HT1080 (cell line): ENCODE data around the gene ENOX1. TPM values are rescaled to one million over a fixed set of nuclear protein-coding genes. Genes with fewer than 3 reads are reported as not detected.
A peak's percentile ranks its signal among the peaks of the same experiment; 100 is the strongest.

Experiments
- DNase-seq: peaks from one replicate; pipeline ENCODE4 v3.0.0-alpha.2; 2015; ENCODE audit warnings: low read depth
- total RNA-seq: library from RNA; depleted of rRNA; stranded (reverse); fragments of >200 nt; shearing (Covaris generic); gene quantifications from 2 replicates; pipeline ENCODE4 v1.2.3, GENCODE V29; 2014

Gene ENOX1
- total RNA-seq, 1 experiment from 2014 or later, result 3.2 TPM

DNA sequence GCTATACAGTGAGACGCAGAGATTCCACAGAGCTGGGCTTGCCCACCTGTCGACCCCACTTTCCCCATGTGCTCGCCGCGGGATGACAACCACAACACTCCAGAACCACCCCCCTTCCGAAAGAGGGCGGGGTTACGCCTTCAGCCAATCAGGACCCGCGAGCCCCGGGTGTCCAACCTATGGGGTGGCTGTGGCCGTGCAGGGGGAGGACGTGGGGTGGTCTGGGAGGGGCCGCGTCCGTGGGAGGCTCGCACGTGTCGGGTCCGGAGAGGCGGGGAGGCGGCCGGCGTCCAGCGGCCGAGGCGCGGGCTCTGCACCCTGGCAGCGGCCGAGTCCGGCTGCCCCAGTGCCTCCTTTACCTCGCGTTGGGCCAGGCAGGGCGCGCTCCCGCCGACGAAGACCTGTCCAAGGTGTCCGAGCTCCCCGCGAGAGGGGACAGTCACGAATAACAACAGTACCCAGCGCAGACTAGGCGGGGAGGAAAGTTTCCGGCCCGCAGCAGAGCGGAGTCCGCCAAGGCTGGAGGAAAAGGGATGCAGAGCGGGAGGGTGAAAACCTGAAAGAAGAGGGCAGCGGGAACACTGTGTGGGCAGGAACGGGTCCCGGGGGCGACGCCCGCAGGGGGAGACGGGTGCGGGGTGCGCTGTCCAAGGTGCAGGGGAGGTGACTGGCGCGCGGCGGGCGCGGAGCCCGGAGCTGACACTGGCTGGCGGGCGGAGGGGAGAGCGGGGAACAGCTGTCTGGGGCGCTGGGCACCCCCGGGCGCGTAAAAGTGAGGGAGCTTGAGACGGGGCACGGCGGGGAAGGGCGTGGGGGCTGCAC, 911 bp downstream of the ENOX1 start:
- DNase-seq, result peak; percentile 60

DNA sequence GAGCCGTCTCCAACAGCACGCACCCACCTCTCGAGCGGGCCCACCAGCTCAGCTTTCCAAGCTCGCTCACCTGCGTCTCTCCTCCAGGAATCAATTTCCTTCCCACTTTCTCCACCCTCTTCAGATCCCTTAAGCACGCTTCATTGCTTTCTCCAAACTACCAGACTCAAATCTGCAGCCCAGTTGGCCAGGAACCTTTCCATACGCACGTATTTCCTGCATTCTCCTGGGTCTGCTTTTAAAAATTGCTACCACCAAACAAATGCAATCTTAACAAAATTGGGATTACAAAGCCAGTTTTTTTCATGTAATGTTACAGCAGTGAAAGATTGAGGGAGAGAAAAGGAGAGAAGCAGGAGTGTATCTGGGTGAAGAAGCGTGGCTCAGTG, 1.5 kb downstream of the ENOX1 start:
- no peak for DNase-seq

DNA sequence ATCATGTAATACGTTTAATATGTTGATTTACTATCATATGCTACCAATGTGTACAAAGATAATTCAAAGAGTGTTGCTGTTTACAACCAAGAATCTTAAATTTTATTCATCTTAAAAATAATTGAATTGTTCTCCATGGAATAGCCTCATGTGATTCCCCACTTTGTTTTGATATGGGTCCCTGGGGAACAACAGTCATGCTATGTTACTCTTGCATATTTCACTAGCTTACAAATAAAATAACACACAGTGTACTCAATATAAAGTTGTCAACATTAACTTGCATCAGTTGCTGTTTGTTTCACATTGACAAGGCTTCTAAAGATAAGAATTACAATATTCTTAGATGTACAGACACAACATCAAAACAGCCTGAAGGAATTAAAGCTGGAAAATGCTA, 2.3 kb downstream of the ENOX1 start:
- no peak for DNase-seq

DNA sequence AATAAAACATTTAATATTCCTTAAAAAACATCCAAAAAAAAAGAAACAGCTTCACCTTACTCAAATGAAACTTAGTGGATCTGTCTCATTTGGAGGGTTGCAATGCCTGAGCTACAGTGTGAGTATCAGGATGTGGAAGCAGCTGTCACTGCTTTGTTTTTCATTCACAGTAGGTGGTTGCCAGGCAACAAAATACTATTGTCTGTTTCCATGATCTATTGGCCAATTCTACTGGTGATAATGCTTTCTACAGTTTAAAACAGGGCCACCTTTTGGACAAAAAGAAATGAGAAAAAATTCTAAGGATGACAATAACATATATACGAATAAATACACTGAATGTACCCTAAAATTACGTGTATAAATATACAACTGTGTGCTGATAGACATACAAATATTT, 3.0 kb downstream of the ENOX1 start:
- peak; percentile 76 for DNase-seq

DNA sequence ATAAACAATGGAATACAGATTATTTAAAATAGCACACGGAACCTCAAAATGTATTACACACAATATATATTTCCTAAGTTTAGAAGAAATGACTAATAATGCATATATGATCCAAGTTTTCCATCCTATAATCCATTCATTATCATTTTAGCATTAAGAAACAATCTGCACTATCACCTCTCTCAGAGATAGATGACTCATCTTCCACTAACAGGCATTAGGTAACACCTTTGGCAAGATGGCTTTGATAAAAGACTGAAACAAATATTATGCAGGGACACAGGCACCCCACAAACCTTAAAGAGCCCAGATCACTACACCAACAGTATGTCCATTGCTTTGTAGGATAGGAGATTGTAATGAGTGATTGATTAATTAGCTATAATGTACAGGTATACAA, 4.1 kb downstream of the ENOX1 start:
- no peak for DNase-seq

DNA sequence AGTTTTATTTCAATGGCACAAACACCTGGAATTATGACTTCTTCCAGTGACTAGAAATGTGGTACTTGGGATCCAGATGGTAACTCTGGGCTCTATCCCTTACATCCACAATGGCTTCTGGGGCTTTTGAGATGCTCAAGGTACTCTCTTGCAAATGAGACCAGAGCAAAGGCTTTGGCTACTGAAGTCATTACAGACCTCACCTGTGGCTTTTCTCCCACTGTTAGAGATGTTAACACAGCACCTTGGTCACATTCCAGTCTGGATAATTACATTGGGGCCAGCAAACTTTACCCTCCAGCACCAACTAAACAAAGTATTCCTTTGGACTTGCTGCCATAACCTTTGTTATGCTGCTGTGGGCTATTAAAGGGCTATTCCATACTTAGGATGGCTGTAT, 6.1 kb downstream of the ENOX1 start:
- no peak for DNase-seq

DNA sequence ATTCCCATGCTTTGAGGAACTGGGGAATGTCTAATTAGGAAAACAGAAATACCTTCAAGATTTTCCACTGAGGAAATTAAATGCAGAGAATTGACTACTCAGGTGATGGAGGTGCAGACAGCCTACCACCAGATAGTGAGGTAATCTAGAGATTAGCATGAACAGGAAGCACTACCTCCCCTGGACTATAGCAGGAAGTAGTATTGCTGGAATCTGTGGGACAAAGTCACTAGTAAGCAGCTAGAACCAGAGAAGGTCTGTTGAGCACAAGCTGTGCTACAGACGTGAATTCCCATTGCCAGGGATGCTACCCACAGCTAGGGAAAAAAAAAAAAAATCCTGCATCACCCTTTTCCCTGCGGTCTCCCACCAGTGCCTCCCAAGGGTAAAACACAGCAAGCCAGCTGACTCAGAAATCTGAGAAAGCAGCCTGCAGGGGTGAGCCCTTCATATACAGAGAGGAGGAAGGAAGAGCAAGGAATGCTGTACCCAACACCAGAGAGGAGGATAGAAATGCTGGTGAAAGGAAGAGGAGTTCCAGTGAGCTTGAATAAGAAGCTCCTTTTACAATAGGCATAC, 10.2 kb downstream of the ENOX1 start:
- peak; percentile 57 for DNase-seq

DNA sequence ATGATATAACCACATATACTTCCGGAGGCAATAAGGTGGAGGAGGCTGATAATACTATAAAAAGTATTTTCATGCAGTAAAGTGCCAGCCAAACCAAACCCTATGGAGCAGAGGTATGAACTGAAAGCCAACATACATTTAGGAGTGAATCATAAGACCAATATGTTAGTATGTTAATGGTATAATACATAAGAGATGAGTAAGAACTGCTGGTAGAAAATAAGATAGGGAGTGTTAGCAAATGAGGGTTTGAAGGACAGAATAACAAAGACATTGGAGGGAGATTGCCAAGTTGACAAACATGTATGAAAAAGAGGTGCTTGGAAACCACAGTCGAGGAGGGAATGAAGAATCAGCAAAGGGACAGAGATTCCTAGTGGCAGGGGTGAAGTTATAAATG, 10.8 kb downstream of the ENOX1 start:
- DNase-seq, result no peak

DNA sequence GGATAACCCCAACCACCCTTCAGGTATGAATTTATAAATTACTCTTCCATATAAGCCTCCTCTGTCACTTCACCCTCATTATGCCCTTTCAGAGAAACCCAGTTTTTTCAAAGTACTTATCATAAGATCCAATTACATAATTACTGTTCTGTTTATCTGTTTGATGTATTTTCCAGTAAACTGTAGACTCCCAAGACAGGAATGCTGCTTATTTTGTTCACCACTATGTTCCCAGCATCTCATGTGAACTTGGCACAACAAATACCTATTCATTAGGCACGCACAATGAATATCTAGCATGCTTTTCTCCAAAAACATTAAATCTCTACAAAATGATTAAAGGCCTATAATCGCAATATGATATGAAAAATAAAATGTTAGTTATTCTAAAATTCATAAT, 13.2 kb downstream of the ENOX1 start:
- no peak for DNase-seq

DNA sequence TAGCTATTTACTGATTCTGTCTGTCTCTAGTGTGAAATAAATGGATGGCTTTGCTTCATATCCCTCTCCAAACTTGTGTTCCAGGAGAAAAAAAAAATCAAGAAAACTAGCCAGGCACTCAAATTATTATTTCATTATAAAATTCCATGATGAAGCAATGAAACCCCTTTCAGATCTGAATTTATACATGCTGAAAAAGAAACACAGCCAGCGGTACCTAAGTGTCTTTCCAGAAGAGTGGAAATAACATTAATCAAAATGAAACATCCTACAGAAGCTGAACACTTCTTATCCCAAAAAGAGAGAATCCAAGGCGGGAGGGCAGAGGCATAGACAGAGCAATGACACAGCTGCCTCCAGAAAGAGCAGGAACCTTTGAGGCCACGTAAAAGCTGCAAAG, 15.9 kb downstream of the ENOX1 start:
- DNase-seq, result no peak

DNA sequence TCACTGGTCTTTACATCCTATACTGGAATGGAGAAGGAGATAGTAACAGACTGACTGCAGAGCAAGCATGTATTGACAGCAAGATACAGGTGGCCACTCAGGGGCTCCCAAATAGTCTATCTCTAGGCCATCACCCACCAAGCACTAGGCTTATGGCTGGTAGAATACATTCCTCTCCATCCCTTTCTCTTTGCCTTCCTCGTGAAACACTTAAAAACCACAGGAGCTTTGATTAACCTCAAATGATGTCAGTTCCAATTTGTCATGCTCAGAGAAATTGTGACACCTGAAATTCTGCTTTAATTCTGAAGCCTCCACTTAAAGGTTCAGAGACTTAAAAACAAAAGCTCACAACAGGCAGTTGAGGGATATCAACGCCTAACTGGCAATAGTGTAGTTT, 17.2 kb downstream of the ENOX1 start:
- DNase-seq, result no peak

DNA sequence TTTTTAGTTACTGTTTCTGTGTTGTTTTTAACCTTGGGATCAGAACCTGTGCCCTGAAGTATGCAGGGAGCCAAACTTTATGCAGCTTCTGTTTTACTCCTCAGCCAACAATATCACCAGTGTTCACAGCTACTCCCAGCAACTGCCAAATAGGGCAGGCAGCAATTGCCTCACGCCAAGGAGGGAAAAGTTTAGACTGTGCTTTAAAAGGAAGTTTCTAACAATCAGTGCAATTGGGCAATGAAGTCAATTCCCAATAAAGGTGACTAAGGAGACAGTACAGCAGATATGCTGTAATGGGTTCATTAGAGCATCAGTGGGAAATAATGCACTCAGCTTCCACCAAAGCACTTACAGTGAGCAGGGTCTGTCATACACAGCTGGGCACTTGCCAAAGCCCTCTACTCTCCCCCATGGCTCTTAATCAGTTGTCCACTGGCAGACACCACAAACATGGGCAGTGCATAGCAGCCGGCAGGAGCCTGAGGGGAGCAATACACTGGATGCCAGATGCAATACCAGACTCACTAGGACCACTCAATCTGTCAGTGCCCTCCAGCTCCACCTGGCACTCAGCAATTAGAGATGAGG, 19.3 kb downstream of the ENOX1 start:
- DNase-seq, result no peak

DNA sequence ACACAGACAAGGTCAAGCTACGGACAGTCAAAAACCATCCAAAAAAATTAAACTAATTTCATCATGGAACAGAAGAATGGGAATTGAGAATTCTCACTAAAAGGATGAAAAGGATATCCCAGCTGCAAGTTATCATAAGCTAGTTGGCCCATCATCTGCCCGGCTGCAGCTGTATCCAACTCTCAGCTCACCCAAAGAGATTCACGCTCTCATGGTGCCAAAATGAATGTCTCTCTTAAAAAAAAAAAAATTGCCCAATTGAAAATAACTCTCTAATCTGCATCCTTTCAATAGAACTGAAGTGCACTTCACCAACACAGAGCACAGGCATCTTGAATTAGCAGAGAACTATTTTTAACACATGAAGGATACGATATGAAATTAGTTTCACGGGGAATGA, 20.0 kb downstream of the ENOX1 start:
- DNase-seq, result no peak

DNA sequence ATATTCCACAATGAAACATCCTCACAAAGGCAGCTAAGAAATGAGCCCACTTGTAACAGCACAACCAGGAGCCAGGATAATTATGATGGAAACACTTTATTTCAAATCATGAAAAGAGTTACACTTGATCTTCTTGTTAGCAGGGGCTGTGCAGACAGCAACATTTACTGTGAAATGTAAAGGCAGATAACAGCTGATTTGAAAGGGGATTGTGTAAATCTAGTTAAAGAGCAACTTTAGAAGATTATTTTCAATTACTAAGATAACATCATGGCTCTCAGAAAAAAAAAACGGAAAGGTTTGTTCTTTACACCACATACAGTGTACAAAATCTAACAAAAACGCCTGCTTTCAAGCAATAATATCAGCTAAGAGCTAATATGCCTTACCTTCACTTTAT, 22.4 kb downstream of the ENOX1 start:
- DNase-seq, result no peak

DNA sequence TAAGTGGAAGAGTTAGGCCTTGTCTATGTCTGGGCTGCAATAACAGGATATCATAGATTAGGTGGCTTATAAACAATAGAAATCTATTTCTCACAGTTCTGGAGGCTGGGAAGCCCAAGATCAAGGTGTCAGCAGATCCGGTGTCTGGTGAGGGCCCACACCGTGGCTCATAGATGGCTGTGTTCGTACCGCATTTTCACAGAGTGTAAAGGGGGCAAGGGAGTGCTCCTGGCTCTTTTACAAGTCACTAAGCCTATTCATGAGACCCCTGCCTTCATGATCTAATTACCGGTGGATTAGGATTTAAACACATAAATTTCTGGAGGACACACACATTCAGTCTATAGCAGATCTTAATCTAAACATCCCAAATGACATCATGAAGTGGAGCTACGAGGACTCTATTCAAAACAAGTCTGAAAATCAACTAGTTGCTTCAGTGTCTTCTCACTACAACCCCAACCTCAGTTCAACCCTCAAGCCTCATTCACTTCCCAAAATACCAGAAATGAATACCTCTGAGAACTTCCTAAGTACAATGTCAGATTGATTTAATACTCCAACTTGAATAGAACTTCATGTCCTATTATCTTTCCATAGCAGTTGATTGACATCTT, 23.5 kb downstream of the ENOX1 start:
- DNase-seq, result no peak

DNA sequence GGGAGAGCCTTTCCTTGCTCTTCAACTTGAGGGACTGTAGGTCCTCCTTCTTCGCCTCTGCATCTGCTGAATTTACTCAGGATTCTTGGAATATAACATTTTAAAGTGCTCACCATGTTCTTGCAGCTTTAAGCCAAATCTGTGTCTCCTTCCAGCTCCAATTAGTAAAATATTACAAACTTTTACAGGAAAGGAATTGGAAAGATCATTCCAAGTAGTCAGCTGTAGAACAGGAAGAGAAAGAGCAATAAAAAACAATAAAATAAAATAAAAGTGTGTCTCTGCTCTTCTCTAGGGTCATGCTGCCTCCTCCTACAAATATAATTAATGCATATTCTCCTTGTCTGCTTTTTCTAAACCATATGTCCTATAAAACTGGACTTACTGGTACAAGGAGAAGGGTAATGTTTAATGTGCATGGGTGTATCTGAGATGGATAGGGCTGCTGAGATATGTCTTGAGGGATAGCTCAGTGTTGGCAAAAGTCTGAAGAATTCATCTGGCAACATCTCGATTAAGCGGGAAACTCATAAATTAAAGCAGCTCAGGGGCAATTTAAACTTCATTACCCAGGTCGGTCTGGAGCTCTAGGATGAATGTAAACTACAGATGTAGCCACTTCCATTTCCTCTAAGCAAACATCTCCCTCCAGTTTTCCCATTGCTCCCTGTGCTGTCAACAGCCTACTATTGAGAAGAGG, 25.0 kb downstream of the ENOX1 start:
- DNase-seq, result no peak

DNA sequence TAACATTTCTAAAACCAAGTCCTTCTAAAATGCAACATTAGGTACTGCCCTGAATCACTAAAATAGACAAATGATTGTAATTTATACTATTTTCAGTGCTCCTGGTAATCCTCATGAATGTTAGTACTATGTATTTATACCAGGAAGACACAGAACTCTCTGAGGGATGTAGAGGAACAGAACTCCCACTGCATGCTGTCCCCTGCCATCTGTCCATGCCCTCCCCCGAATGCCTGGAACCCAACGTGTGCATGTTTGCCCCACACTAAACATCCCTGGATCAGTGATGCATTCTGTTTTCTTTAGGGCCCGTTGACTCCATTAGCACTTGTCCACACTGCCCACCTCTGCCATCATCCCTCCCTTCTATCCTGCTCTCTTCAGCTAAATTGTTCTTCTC, 26.5 kb downstream of the ENOX1 start:
- no peak for DNase-seq

DNA sequence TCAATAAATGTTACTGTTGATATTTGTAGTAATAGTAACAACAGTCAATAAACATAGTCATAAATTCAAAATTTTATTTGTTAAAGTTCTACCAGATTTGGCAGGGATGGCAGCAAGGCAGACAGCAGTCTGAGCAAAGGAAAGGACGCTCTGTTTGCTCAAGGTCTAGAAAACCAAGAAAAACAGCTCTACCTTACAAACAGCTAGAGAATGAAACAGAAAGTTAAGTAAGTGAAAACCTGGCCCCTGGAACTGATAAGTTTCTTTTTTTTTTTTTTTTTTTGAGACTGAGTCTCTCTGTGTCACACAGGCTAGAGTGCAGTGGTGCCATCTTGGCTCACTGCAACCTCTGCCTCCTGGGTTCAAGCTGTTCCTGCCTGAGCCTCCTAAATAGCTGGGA, 27.9 kb downstream of the ENOX1 start:
- DNase-seq, result no peak

DNA sequence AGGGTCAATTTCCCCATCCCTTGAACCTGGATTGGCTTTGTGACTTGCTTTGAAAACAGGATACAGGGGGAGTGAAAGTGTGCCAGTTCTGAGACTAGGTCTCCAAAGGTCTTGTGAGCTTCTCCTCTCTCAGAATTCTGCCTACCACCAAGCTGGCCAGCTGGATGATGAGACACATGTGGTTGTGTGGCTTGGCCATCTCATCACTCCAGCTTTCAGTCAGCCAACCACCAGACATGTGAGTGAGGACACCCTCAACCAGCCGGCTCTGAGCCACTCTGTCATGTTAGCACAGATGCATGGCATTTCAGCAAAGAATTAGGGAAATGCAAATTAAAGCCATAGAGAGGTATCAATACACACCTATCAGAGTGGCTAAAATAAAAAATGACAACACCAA, 29.5 kb downstream of the ENOX1 start:
- DNase-seq, result peak; percentile 13

DNA sequence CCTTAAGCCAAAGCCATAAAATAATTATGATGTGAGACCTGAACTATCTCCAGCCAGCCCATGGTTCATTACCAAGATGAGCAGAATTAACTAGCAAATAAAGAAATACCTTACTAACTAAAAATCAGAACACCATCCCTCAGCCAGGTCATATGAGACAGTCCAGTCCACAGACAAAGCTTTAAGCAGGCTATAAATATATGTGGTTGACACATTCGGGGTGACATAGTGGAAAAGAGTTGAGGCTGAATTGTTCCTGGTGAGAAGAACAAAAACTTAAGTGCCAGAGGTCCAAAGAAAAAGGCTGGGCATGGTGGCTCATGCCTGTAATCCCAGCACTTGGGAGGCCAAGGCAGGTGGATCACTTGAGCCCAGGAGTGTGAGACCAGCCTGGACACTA, 30.9 kb downstream of the ENOX1 start:
- DNase-seq, result no peak

DNA sequence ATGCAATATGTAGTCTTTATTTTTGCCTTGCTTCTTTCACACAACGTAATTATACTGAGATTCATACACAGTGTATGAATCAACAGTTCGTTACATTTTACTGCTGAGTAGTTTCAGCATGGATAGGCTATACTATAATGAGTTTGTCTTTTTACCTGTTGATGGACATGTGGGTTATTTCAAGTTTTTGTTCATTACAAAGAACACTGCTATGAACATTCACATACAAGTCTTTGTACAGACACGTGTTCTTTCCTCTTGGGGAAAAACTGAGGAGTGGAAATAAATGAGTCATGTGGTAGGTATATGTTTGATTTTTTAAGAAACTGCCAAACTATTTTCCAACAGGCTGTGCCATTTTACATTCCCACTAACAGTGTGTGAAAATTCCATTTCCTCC, 35.1 kb downstream of the ENOX1 start:
- DNase-seq, result no peak

DNA sequence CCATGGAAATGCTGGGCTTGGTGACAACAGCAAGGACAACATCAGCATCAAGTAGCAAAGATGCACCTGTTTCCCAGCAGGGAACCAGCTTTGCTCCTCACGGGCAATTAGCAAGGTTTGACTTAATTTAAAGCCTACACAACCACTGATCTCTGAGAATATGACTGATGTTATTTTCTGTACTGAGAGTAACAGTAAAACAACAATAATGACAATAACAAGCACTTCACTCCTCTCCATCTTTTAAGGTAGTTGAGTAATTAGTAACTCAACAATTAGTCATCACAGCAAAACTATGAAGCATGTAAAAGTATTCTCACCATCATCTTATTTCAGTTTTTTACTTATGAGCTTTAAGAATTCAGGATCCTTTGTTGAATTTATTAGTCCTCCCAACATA, 37.3 kb downstream of the ENOX1 start:
- DNase-seq, result no peak
